IMR-90 (cell line): ENCODE measurements around the gene DENND1A. TPM values are rescaled to one million over a fixed set of nuclear protein-coding genes. Genes with fewer than 3 reads are reported as not detected.

ENCODE experiments used
- ATAC-seq: fragments of 200-7000 bp; cut with Tn5 transposase; 2 replicates; pipeline ENCODE4 v1.9.1; 2020; ENCODE audit warnings: low read depth, mild to moderate bottlenecking, moderate library complexity
- BruUV-seq: library from RNA; stranded (reverse); fragments of 400-500 nt; replicated peaks from 2 replicates; lab custom pipeline; 2021; lab: Mats Ljungman, UMichigan
- CTCF ChIA-PET: fragments of 300-600 bp; formaldehyde crosslinking; extraction: SDS; loops from one replicate; lab custom pipeline; 2021; ENCODE audit warnings: antibody characterized with exemption; lab: Yijun Ruan, JAX
- POLR2A ChIA-PET: fragments of 300-600 bp; sonication (Branson Sonifier 250); formaldehyde crosslinking; loops from one replicate; lab custom pipeline; 2022; ENCODE audit warnings: antibody characterized with exemption; ENCODE audit not compliant: unreplicated experiment; lab: Charles Lee
- DNase-seq: peaks from one replicate; pipeline ENCODE4 v3.0.0; 2013
- H2AFZ ChIP-seq: replicated peaks from 2 replicates; pipeline ENCODE3; 2013; ENCODE audit warnings: low read length, mild to moderate bottlenecking; ENCODE audit not compliant: poor library complexity
- H2AK5ac ChIP-seq: 2 replicates; pipeline ENCODE4 v1.6.1; 2013; ENCODE audit warnings: low read depth, low read length, inconsistent platforms
- H2AK9ac ChIP-seq: replicated peaks from 2 replicates; pipeline ENCODE3; 2013; ENCODE audit warnings: mild to moderate bottlenecking, low read depth, low read length, moderate library complexity; ENCODE audit not compliant: poor library complexity
- H2BK120ac ChIP-seq: 2 replicates; pipeline ENCODE4 v1.6.1; 2013; ENCODE audit warnings: low read depth, low read length, inconsistent platforms
- H2BK15ac ChIP-seq: 3 replicates; pipeline ENCODE4 v1.6.1; 2013; ENCODE audit warnings: low read depth, low read length, inconsistent platforms
- H2BK20ac ChIP-seq: 2 replicates; pipeline ENCODE4 v1.6.1; 2013; ENCODE audit warnings: low read depth, mild to moderate bottlenecking, inconsistent platforms, low read length, moderate library complexity
- H2BK5ac ChIP-seq: 2 replicates; pipeline ENCODE4 v1.6.1; 2013; ENCODE audit warnings: mild to moderate bottlenecking, low read depth, low read length, inconsistent platforms; ENCODE audit not compliant: poor library complexity, severe bottlenecking
- H3K14ac ChIP-seq: replicated peaks from 2 replicates; pipeline ENCODE4 v1.6.1; 2013; ENCODE audit warnings: low read depth, low read length, inconsistent platforms
- H3K18ac ChIP-seq: 2 replicates; pipeline ENCODE4 v1.6.1; 2013; ENCODE audit warnings: low read depth, low read length, control low read depth
- H3K23ac ChIP-seq: 2 replicates; pipeline ENCODE4 v1.6.1; 2013; ENCODE audit warnings: low read depth, low read length, inconsistent platforms
- H3K27ac ChIP-seq: 2 replicates; pipeline ENCODE4 v1.5.1; 2013; ENCODE audit warnings: mild to moderate bottlenecking, control low read depth, low read length; ENCODE audit not compliant: insufficient read depth
- H3K27me3 ChIP-seq: 2 replicates; pipeline ENCODE4 v1.6.1; 2013; ENCODE audit warnings: low read length; ENCODE audit not compliant: control insufficient read depth, insufficient read depth
- H3K36me3 ChIP-seq: 2 replicates; pipeline ENCODE4 v1.6.1; 2013; ENCODE audit warnings: low read length, mixed read lengths; ENCODE audit not compliant: control insufficient read depth, insufficient read depth
- H3K4ac ChIP-seq: 2 replicates; pipeline ENCODE4 v1.6.1; 2013; ENCODE audit warnings: low read depth, low read length, inconsistent platforms
- H3K4me1 ChIP-seq: 2 replicates; pipeline ENCODE4 v1.6.1; 2013; ENCODE audit warnings: low read length, mixed read lengths; ENCODE audit not compliant: control insufficient read depth, insufficient read depth
- H3K4me2 ChIP-seq: 2 replicates; pipeline ENCODE4 v1.6.1; 2013; ENCODE audit warnings: low read depth, mild to moderate bottlenecking, control low read depth, low read length, moderate library complexity
- H3K4me3 ChIP-seq: 2 replicates; pipeline ENCODE4 v1.5.1; 2013; ENCODE audit warnings: low read depth, mild to moderate bottlenecking, control low read depth, low read length, moderate library complexity; ENCODE audit not compliant: insufficient read depth
- H3K56ac ChIP-seq: 2 replicates; pipeline ENCODE4 v1.6.1; 2013; ENCODE audit warnings: low read length, inconsistent platforms; ENCODE audit not compliant: insufficient read depth; ENCODE audit errors: extremely low read depth
- H3K79me1 ChIP-seq, 2 experiments: 2 replicates each; pipeline ENCODE4 v1.6.1; 2013; ENCODE audit warnings: low read length in 2 of 2, inconsistent platforms in 1 of 2, low read depth in 1 of 2
- H3K9ac ChIP-seq: 2 replicates; pipeline ENCODE4 v1.6.1; 2013; ENCODE audit warnings: low read depth, low read length, control low read depth
- H3K9me1 ChIP-seq: 2 replicates; pipeline ENCODE4 v1.6.1; 2013; ENCODE audit warnings: low read length, inconsistent platforms; ENCODE audit not compliant: insufficient read depth
- H3K9me3 ChIP-seq: 2 replicates; pipeline ENCODE4 v1.6.1; 2013; ENCODE audit warnings: low read length; ENCODE audit not compliant: control insufficient read depth, insufficient read depth
- H4K20me1 ChIP-seq: 2 replicates; pipeline ENCODE4 v1.6.1; 2013; ENCODE audit warnings: low read length, inconsistent platforms; ENCODE audit not compliant: insufficient read depth
- H4K5ac ChIP-seq: 2 replicates; pipeline ENCODE4 v1.6.1; 2013; ENCODE audit warnings: mild to moderate bottlenecking, low read depth, low read length, control low read depth
- H4K8ac ChIP-seq, 2 experiments: 2 replicates each; pipeline ENCODE4 v1.6.1; 2013; ENCODE audit warnings: low read depth in 2 of 2, low read length in 2 of 2, control low read depth in 1 of 2, inconsistent platforms in 1 of 2
- H4K91ac ChIP-seq: 2 replicates; pipeline ENCODE4 v1.6.1; 2013; ENCODE audit warnings: low read depth, low read length, inconsistent platforms; ENCODE audit not compliant: insufficient read depth
- BHLHE40 ChIP-seq: fragments of 150-350 bp; IDR thresholded peaks from 2 replicates; pipeline ENCODE4 v1.6.1; 2016; ENCODE audit warnings: mild to moderate bottlenecking, low read depth, low read length
- CEBPB ChIP-seq: IDR thresholded peaks from 2 replicates; pipeline ENCODE4 v1.6.1; 2012; ENCODE audit warnings: low read depth, low read length, improper control_type of control experiment
- CHD1 ChIP-seq: IDR thresholded peaks from 2 replicates; pipeline ENCODE4 v1.6.1; 2012; ENCODE audit warnings: low read depth, low read length, improper control_type of control experiment
- CTCF ChIP-seq: conservative IDR thresholded peaks from 2 replicates; pipeline ENCODE4 v1.5.1; 2012; ENCODE audit warnings: mild to moderate bottlenecking, low read depth, low read length, improper control_type of control experiment
- ELK1 ChIP-seq: fragments of 150-350 bp; IDR thresholded peaks from 2 replicates; pipeline ENCODE4 v1.6.1; 2016; ENCODE audit warnings: low read depth, mild to moderate bottlenecking, low read length, moderate library complexity, borderline replicate concordance
- FOS ChIP-seq: fragments of 150-350 bp; IDR thresholded peaks from 2 replicates; pipeline ENCODE4 v1.6.1; 2016; ENCODE audit warnings: low read depth, low read length
- MAFK ChIP-seq: IDR thresholded peaks from 2 replicates; pipeline ENCODE4 v1.6.1; 2012; ENCODE audit warnings: low read depth, low read length, improper control_type of control experiment
- MAZ ChIP-seq: IDR thresholded peaks from 2 replicates; pipeline ENCODE4 v1.6.1; 2012; ENCODE audit warnings: low read depth, mild to moderate bottlenecking, low read length, improper control_type of control experiment, moderate library complexity, borderline replicate concordance
- MXI1 ChIP-seq: IDR thresholded peaks from 2 replicates; pipeline ENCODE4 v1.6.1; 2012; ENCODE audit warnings: low read depth, mild to moderate bottlenecking, low read length, moderate library complexity, borderline replicate concordance
- NFE2L2 ChIP-seq: fragments of 150-350 bp; IDR thresholded peaks from 2 replicates; pipeline ENCODE4 v1.6.1; 2016; ENCODE audit warnings: low read depth, mild to moderate bottlenecking, low read length
- POLR2A ChIP-seq: IDR thresholded peaks from 2 replicates; pipeline ENCODE4 v1.6.1; 2012; ENCODE audit warnings: mild to moderate bottlenecking, low read depth, low read length
- RAD21 ChIP-seq: IDR thresholded peaks from 2 replicates; pipeline ENCODE4 v1.6.1; 2012; ENCODE audit warnings: low read length, improper control_type of control experiment
- RCOR1 ChIP-seq: IDR thresholded peaks from 2 replicates; pipeline ENCODE4 v1.6.1; 2012; ENCODE audit warnings: mild to moderate bottlenecking, low read length, improper control_type of control experiment; ENCODE audit not compliant: insufficient replicate concordance
- RFX5 ChIP-seq: IDR thresholded peaks from 2 replicates; pipeline ENCODE4 v1.8.0; 2012; ENCODE audit warnings: low read depth, mild to moderate bottlenecking, low read length, moderate library complexity
- SMC3 ChIP-seq: fragments of 150-350 bp; IDR thresholded peaks from 2 replicates; pipeline ENCODE4 v1.6.1; 2016; ENCODE audit warnings: low read depth, mild to moderate bottlenecking, antibody characterized with exemption, low read length, moderate library complexity
- USF2 ChIP-seq: fragments of 150-350 bp; IDR thresholded peaks from 2 replicates; pipeline ENCODE4 v1.6.1; 2017; ENCODE audit warnings: mild to moderate bottlenecking, antibody characterized with exemption, low read length, low read depth
- WGBS, 2 experiments: methylation state at CpG; one replicate each; pipeline versions ENCODE4 v1.1.5 to v1.1.7; 2013; ENCODE audit warnings: missing lambda C conversion rate in 2 of 2; ENCODE audit not compliant: insufficient read length in 1 of 2; ENCODE audit errors: extremely low coverage in 2 of 2; 5-methylcytosine and 5-hydroxymethylcytosine counted together
- dilution Hi-C: fragments of 300-500 bp; cut with HindIII; formaldehyde crosslinking; loops from one replicate; pipeline ENCODE4 v1.14.3; 2018; ENCODE audit warnings: low sequenced_read_pairs; ENCODE audit not compliant: unreplicated experiment
- in situ Hi-C: fragments of 300-500 bp; cut with MboI; formaldehyde crosslinking; loops from 3 replicates; pipeline ENCODE4 v1.14.3; 2019; ENCODE audit warnings: low sequenced_read_pairs, inconsistent platforms, mixed read lengths
- intact Hi-C: fragments of 100-400 bp; cut with micrococcal nuclease; formaldehyde crosslinking; loops from 2 replicates; pipeline ENCODE4 v1.10.0; 2022
- polyA plus RNA-seq, 3 experiments: library from polyadenylated mRNA; depleted of rRNA; stranded (reverse); fragments of >200 nt; gene quantifications; 2 replicates each; pipeline ENCODE4 v1.2.3, GENCODE V29; 2012; ENCODE audit warnings: low replicate concordance in 1 of 3
- total RNA-seq: library from RNA; depleted of rRNA; stranded (reverse); fragments of >200 nt; gene quantifications from 2 replicates; pipeline ENCODE4 v1.2.3, GENCODE V29; 2012

The DENND1A gene
- total and polyA plus RNA-seq, 2 of the 4 experiments (the other 2 are of a cell fraction) = 21.4 to 27.6 TPM

- H3K4ac ChIP-seq = no peak overlapping the region
- H2BK15ac ChIP-seq = no peak overlapping the region
- ATAC-seq = no peak
- H2AFZ ChIP-seq = no peak overlapping the region
- no peak overlapping the region for H2BK5ac ChIP-seq
- dilution Hi-C loops (no loop called here), in situ Hi-C loops (loop anchor here (25.0 kb wide), 1 partner anchor 787 kb away; no protein-coding TSS in a partner anchor), intact Hi-C loops (no loop called here)
- no TSS peak for BruUV-seq
- H3K4me1 ChIP-seq = 0 out of 2 replicates have a peak, but pooled peaks cover 2% of the 10 kb centered on the region
- H3K79me1 ChIP-seq = no peaks in the 10 kb centered on the region
- H4K20me1 ChIP-seq = no peaks in the 10 kb centered on the region
- no CpG with 5 or more reads among the region's 6 CpGs for WGBS, 2 experiments
- no peak overlapping the region for H4K91ac ChIP-seq
- no peak overlapping the region for H2AK9ac ChIP-seq
- no peaks in the 10 kb centered on the region for H3K9me3 ChIP-seq
- H3K18ac ChIP-seq = no peak overlapping the region
- H2AK5ac ChIP-seq = no peak overlapping the region
- H3K56ac ChIP-seq = no peak overlapping the region
- TF ChIP-seq POLR2A (no peak), ELK1 (no peak), FOS (no peak), RFX5 (no peak), MAFK (no peak), BHLHE40 (no peak), MXI1 (no peak), NFE2L2 (no peak), USF2 (no peak), RCOR1 (no peak), CEBPB (no peak), CTCF (no peak), CHD1 (no peak), MAZ (no peak), RAD21 (no peak), SMC3 (no peak)
- H3K27me3 ChIP-seq = no peaks in the 10 kb centered on the region
- H3K9me1 ChIP-seq = peaks cover 3% of the 10 kb centered on the region; the same call in 1 of the 2 replicates
- no peak overlapping the region for H2BK20ac ChIP-seq
- H3K27ac ChIP-seq = no peak overlapping the region
- no peak for DNase-seq
- H4K5ac ChIP-seq = no peak overlapping the region
- CTCF ChIA-PET = no interaction called here
- H4K8ac ChIP-seq = no peak overlapping the region
- no peak overlapping the region for H2BK120ac ChIP-seq
- no peak overlapping the region for H3K14ac ChIP-seq
- no peak overlapping the region for H3K4me3 ChIP-seq
- H3K4me2 ChIP-seq = no peak overlapping the region
- H3K23ac ChIP-seq = no peak overlapping the region
- H3K36me3 ChIP-seq = no peaks in the 10 kb centered on the region
- H3K9ac ChIP-seq = no peak overlapping the region
- POLR2A ChIA-PET = no interaction called here
These were observed 405.1 kb downstream of the DENND1A start for GRCh38 chr9:123524866-123525265.
